ENCODE results near the gene LTBP2.

Gene LTBP2

GRCh38 chr14:74611650-74612349, at the start of gene LTBP2:
LTBP2 (minus strand) TSS chr14:74612237; CDS start chr14:74611944, 293 bp downstream.
- no peak for DNase-seq (ENCODE audit: low spot score)

DNA sequence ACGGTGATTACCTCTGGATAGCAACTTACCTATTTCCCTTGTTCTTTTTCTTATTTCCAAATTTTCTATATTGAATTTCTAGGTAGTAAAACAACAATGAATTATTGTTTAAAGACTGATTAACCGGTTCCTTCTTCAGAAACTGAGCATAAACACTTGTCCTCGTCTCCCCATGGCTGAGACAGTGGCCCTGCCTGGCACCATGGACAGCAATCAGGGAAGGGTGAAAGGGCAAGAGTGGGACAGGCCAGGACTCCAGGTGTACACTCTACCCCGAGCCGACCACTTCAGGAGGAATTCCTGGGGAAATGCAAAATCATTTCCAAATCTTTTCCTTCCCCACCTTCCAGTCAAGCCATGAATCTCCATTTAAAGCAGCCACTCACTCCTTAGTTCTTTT, 48.8 kb upstream of the LTBP2 start:
- no peak for DNase-seq (ENCODE audit: low spot score)

DNA sequence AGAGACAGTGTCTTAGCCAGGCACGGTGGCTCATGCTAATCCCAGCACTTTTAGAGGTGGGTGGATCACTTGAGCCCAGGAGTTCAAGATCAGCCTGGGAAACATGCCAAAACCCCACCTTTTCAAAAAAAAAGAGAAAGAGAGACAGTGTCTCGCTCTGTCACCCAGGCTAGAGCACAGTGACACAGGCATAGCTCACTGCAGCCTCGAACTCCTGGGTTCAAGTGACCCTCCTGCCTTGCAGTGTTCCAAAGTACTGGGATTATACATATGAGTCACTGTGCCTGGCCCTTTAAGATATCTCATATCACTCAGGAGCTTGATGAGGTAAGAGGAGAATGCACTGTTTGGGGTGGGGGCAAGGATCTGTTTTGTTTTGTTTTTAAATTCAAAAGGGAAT, 48.1 kb upstream of the LTBP2 start:
- no peak for DNase-seq (ENCODE audit: low spot score)

DNA sequence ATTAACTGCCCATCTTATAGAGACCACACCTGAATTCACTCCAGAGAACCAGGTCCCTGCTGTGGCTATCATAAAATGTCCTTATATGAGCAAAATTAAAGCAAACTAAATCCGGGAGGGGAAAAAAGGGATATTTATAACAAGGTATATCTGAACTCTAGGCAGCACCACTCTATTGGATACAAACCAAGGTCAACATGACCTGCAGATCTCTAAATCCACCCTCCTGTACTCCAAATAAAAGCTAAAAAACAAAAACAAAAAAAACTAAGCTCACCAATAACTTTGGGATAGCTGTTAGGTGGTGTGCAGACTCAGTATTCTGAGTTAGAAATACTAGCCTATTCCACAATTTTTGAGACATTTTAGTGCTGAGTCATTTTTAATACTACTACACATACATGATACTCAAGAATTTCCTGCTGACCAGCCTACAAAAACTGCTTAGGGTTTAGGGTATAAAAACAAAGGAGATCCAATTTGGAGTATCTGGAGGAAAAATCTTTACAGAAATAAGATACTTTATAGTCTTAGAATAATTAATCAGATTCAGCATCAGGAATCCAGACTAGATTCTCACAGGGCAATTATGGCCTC, 46.6 kb upstream of the LTBP2 start:
- DNase-seq (ENCODE audit: low spot score): no peak

DNA sequence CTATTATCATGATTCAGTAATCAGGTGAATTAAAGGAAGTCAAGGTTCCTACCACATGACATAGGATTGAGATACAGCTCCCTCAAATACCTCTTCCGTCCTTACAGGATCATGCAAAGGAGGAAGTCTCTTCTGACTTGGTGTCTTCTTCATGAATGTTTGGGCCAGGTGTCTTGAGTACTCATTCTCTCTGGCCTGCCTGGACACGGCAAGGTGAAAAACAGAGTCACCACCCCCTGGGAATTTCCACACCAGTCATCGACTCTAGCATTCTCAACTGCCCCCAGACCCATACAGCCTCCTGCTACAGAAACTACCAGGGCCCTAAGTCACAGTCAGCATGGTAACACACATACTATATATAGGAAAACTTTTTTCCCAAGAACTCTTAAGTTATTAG, 44.9 kb upstream of the LTBP2 start:
- DNase-seq (ENCODE audit: low spot score): no peak

- DNase-seq (ENCODE audit: low spot score): no peak
Observed at GRCh38 chr14:74655599-74656395, 43.8 kb upstream of the LTBP2 start.

DNA sequence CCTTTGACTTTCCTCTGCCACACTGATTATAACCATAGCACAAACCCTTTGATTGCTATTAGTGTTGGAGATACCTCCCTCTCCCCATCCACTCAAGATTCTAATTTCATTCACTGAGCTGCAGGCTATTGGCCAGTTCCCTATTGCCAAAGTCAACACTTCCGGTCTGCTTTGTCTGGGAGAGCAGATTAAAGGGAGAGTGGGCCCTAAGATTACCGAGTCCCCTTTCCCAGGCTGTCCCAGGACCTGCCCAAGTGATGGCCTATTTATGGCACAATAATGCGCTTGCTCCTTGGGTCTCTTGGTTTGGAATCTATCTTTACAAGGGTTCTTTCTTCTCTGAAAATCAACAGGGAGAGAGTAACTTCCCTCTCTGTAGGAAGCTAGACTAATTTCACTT, 42.9 kb upstream of the LTBP2 start:
- DNase-seq (ENCODE audit: low spot score): no peak

DNA sequence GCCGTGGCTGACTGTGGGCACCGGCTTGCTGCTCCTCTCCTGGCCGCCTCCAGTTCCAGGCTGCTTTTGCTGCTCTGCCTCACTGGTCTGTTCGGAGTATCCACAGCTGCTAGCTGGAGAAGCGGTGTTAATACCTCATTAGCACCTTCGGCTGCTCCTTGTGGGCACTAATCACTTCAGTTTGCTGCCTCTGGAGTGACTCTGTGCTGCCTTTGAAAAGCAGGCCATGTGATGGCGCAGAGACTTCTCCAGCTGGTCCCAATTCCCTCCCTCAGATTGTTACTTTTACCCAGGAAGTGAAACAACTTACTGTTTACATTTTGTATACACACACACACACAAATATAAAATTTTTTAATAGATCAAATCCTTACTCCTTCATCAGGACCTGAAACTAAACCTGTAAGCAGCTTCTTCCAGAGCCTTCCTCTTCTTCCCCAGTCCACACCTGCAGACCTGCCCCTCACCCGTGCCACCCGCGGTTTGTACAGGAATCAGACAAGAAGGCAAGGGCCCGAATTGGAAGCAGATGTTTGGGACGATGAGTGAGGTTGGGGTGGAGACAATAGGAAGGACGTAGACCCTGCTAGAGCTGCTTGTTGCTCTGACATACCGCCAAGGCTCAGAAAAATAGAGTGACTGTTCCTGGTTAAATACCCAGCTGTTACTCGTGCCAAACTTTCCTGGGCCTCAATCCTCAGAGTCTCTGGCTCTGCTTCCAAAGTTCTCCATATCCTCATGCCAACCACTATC, 41.5 kb upstream of the LTBP2 start:
- no peak for DNase-seq (ENCODE audit: low spot score)

DNA sequence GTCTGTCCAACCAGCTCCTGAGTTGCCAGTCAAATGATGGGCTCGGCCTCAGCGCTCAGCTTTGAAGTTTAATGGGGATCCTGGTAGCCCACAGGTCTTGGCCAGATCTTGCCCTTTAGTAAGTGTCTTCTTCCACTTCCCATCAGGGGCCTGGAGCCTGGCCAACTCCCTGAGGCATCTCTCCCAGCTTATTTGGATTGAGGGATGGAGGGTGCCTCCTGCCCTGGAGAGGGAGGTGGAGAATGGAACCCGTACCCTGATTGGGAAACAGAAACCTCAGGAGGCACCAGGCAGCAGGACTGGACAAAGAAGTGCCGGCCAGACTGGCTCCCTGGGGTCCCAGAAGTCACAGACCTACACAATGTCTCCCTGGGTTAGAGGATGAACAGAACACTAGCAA, 40.5 kb upstream of the LTBP2 start:
- no peak for DNase-seq (ENCODE audit: low spot score)

DNA sequence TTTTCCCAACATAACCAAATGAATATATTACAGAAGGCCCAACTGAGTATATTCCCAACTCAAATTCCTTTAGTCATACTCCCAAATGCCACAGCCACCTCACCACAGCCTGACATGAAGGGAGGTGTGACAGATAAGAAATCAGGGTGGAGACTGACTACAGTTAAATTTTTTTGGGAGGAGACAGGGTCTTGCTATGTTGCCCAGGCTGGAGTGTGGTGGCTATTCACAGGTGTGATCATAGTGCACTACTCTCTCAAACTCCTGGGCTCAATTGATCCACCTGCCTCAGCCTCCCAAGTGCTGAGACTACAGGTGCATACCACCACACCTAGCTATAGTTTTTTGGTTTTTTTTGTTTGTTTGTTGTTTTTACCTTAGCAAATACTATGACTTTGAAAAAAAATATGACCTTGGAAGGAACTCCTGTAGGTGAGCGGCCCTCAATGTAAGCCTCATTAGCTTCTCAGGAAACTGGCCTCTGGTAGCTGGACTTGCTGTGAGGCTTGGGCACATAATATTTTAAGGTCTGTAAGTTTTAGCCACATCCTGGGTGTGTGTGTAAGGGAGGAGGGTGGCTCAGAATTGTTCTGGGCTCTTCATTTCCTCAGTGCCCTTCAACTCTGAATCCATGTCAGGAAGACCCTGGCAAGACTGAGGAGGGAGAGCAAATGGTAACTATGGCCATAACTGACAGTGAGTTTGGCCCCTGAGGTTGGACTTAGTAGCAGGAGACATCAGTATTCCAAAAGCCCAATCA, 39.1 kb upstream of the LTBP2 start:
- no peak for DNase-seq (ENCODE audit: low spot score)

DNA sequence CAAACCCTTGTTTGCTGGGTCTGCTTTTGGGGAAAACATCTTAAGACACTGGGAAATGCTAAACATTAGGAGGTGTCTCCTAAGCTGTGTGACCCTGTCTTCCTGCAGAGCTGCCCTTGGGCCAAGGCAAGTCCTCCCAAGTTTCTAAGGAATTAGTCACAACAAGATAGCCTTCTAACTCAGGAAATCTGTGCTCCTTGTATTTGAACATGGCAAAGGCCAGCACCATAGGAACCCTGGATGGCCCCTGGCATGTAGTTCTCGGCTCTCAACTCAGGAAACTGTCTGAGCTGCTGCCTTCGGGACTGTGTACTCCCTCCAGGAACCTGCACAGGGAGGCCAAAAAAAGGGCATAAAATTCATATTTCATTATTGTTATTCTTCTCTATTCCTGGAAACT, 37.6 kb upstream of the LTBP2 start:
- DNase-seq (ENCODE audit: low spot score): no peak

- DNase-seq (ENCODE audit: low spot score): no peak
Observed at GRCh38 chr14:74649167-74649566, 37.1 kb upstream of the LTBP2 start.

GRCh38 chr14:74648601-74649000, 36.6 kb upstream of the LTBP2 start:
- no peak for DNase-seq (ENCODE audit: low spot score)

DNA sequence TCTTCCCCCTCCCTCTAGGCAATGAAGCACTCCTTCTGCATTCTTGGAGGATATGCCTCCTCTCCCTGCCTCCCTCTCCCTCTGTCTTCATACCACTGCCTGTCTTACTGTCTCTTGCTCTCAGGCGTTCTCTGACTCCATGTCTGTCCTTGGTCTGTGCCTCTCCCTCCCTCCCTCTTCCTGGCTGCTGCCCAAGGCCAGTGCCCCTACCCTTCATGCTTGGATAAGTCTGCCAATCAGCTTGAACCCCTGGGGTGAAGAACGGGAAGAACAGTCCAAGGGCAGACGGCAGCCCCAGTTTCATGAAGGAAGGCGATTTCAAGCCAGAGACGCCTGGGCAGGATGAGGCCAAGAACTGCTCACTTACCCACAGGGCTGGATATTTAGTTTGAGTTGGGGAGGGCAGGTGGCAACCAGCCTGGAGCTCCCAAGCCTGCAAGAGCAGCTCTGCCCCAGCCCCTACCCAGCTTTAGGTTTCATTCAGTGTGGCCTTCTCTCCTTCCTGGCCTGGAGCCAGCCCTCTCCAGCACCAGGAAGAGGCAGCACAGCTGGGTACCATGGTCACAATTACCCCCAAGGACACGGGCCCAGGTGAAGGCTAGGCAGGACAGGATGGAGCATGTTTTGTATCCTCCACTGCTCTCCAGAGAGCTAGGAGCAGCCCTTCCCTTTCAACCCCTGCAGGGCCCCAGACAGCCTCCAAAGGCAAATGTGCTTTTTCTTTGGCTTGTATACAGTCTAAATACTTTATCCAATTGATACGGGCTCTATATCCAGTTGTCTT, 35.8 kb upstream of the LTBP2 start:
- no peak for DNase-seq (ENCODE audit: low spot score)

DNA sequence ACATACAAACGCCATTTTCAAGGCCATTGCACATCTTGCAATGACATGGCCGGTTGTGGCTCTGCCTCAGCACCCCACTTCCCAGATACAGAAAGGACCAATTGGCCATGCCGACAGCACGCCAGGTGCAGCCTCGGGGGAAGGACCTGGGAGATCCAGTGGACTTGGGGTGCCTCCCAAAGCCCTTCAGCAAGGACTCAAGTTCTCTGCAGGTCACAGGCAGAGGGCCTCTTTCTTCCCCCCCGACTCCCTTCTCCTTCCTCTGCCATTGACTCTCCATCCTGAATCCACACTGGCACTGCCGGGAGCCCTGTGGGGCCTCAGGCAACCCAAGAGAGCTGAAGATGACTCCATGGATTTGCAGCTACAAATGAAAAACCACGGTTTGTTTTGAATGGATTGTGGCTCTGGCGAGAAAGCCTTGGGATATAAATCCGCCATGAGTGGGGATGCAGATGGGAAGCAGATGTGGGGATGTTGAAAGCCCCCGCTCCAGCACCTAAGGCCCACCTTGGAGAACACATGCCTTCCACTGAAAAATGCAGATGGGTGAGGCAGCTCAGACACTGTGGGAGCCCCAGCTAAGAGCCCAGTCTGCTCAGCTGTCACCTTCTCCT, 35.1 kb upstream of the LTBP2 start:
- no peak for DNase-seq (ENCODE audit: low spot score)

- DNase-seq (ENCODE audit: low spot score): no peak
Observed at GRCh38 chr14:74645756-74646470, 33.9 kb upstream of the LTBP2 start.

DNA sequence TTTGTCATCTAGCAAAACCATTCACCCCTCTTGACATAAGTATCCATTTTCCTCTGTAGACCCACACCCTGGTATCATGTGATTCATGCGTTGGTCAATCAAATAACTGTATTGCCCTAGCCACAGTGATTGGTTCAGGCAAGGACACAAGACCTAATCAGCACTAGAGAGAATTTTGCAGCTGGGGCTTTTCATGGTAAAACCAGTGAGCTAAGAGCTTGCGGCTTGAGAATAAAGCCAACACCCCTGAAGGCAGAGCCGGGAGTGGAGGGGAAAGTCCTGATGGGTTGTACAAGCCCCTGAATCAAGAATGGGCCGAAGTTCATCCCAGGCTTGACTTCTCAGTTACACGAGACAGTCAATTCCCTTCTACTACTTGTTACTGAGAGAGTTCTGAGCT, 33.2 kb upstream of the LTBP2 start:
- DNase-seq (ENCODE audit: low spot score): no peak

DNA sequence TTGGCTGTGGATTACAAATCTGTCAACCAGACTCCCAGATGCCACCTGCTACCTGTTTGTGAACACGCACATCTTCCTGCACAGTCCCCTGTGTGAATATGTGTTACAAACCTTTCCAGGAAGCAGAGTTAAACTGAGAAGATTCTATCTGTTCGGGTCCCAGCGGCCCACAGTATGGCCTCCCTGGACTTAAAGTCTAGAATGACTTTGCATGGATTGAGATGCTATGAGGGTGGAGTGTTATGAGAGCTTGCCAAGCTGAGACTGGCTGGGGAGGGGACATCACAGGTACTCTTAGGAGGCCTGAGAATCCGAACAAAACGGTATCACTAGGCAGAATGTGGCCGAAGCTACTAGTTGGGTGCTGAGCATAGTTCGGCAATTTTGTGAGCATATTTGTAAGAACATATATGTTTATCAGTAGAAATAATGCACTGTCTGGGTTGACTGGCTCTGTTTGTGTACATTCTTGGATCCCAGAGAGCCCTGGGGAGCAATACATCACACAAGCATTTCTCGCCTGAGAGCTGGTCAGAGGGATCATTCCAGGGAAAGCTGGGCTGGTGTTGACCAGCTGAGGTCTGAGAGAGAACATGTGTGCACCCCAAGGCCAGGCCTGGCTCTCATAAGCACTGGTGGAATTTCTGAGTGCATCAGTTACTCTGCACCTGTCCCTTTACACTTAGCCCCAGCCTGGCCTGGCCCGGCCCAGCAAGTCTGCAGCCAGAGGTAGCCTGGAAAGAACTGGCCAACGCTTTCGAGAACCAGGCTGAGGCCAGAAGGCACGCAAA, 29.8 kb upstream of the LTBP2 start:
- no peak for DNase-seq (ENCODE audit: low spot score)

- DNase-seq (ENCODE audit: low spot score): no peak
Observed at GRCh38 chr14:74638966-74639365, 26.9 kb upstream of the LTBP2 start.

Measured in CD4-positive, alpha-beta T cell treated with Interleukin-6 at 100 ng/mL for 8 hours (primary cell).